ENCODE results near the gene RHAG.

- TF ChIP-seq CTCF (conservative IDR thresholded peaks at IDR 0.05; ENCODE audit: low read depth in 2 of 2) (no peak), EZH2phosphoT487 (IDR thresholded peaks at IDR 0.05; ENCODE audit: unreplicated experiment) (no peak), CREB1 (CRISPR knock-in tag; IDR thresholded peaks at IDR 0.05; ENCODE audit: low read depth) (no peak), POLR2AphosphoS5 (IDR thresholded peaks at IDR 0.05; ENCODE audit: low read depth) (no peak), EZH2 (IDR thresholded peaks at IDR 0.05; ENCODE audit: low read depth, unreplicated experiment) (no peak), NANOG (IDR thresholded peaks at IDR 0.05; ENCODE audit: borderline replicate concordance) (no peak), STAT1 (IDR thresholded peaks at IDR 0.05; ENCODE audit: unreplicated experiment) (no peak), ZNF114 (CRISPR knock-in tag; IDR thresholded peaks at IDR 0.05) (no peak), REST (IDR thresholded peaks at IDR 0.05; ENCODE audit: unreplicated experiment) (no peak), ZNF331 (CRISPR knock-in tag; IDR thresholded peaks at IDR 0.05; ENCODE audit: low read depth) (no peak)
These were observed 3.9 kb downstream of the RHAG start for GRCh38 chr6:49632727-49633126.

Data from GM23338 (cell line).